H1 (cell line): Measurements from ENCODE around the gene MEIS2. TPM values are rescaled to one million over a fixed set of nuclear protein-coding genes. Genes with fewer than 3 reads are reported as not detected.

ENCODE experiments used
- CHD7 ChIP-seq: fragments of 300-600 bp; sonication (generic); IDR thresholded peaks from 2 replicates; pipeline ENCODE4 v1.7.1; 2012; ENCODE audit warnings: low read length, moderate library complexity, mild to moderate bottlenecking, inconsistent platforms; ENCODE audit not compliant: insufficient replicate concordance
- CREB1 ChIP-seq: IDR thresholded peaks from 2 replicates; pipeline ENCODE4 v1.6.1; 2012; ENCODE audit warnings: inconsistent platforms
- E2F6 ChIP-seq: IDR thresholded peaks from 2 replicates; pipeline ENCODE4 v1.6.1; 2012; ENCODE audit warnings: inconsistent platforms
- EGR1 ChIP-seq: IDR thresholded peaks from 2 replicates; pipeline ENCODE4 v1.6.1; 2011; ENCODE audit warnings: low read depth, low read length, borderline replicate concordance
- EZH2 ChIP-seq: fragments of 200-600 bp; sonication (generic); IDR thresholded peaks from 2 replicates; pipeline ENCODE4 v1.7.1; 2012; ENCODE audit warnings: low read depth, mild to moderate bottlenecking, moderate library complexity, low read length, inconsistent platforms; ENCODE audit not compliant: severe bottlenecking
- RAD21 ChIP-seq, 2 experiments: IDR thresholded peaks in 1 of 2; conservative IDR thresholded peaks in 1 of 2; 2 replicates each; pipeline ENCODE4 v1.6.1; 2011; ENCODE audit warnings: low read depth in 2 of 2, low read length in 2 of 2, improper control_type of control experiment in 1 of 2, inconsistent platforms in 1 of 2, mild to moderate bottlenecking in 1 of 2, moderate library complexity in 1 of 2
- SP4 ChIP-seq: IDR thresholded peaks from 2 replicates; pipeline ENCODE4 v1.6.1; 2012; ENCODE audit warnings: low read length, inconsistent platforms
- TBP ChIP-seq: IDR thresholded peaks from 2 replicates; pipeline ENCODE4 v1.6.1; 2011; ENCODE audit warnings: low read depth, low read length, improper control_type of control experiment
- ZNF274 ChIP-seq: IDR thresholded peaks from 2 replicates; pipeline ENCODE4 v1.7.0; 2012; ENCODE audit warnings: low read length, borderline replicate concordance; ENCODE audit errors: extremely low read depth
- polyA plus RNA-seq, 7 experiments: library from polyadenylated mRNA; depleted of rRNA in 3 of 7; stranded (reverse) in 5 of 7; unstranded in 2 of 7; fragments of >200 nt in 5 of 7; fragments of 200-250 nt in 2 of 7; gene quantifications; 1 replicate in 5 of 7; 2 replicates in 1 of 7; 4 replicates in 1 of 7; pipeline versions ENCODE4 v1.2.1 to v1.2.3, GENCODE V29; 2011 to 2013; ENCODE audit warnings: missing spikeins in 2 of 7, mixed read lengths in 2 of 7
- total RNA-seq: library from RNA; stranded (reverse); fragmentation: NEBNext Ultra II Directional; extraction: Animal tissue kit (Norgen Biotek cat#: 25700); gene quantifications from 2 replicates; pipeline ENCODE4 v1.2.1, GENCODE V29; 2021

The MEIS2 gene
- total and polyA plus RNA-seq, 2 of the 8 experiments (the other 6 are each of a cell fraction or from before 2014, with no cell fraction given) = 0.22 to 1.2 TPM

GRCh38 chr15:37056177-37057121, 43.9 kb downstream of the MEIS2 start (continued):
- no peak for TF ChIP-seq CHD7
- no peak for TF ChIP-seq EZH2
- TF ChIP-seq RAD21 (IDR thresholded peaks at IDR 0.05 in 1 of 2, conservative IDR thresholded peaks at IDR 0.05 in 1 of 2; ENCODE audit: low read depth in 2 of 2, low read length in 2 of 2) = no peak
- TF ChIP-seq CREB1 = no peak
- no peak for TF ChIP-seq SP4
- no peak for TF ChIP-seq EGR1
- no peak for TF ChIP-seq TBP
- no peak for TF ChIP-seq ZNF274
- no peak for TF ChIP-seq E2F6
